Kasumi-1 (cell line): ENCODE measurements around the gene MTFMT.
"Not testable (repeated sequence)": the region's sequence is repeated elsewhere in the genome, so short reads cannot be mapped to it uniquely, and the experiment has no call there.

Experiments
- DNase-seq, 2 experiments: peaks; one replicate each; lab custom pipeline; 2025; lab: John Stamatoyannopoulos, UW

Gene MTFMT

GRCh38 chr15:65028921-65029735 lies at the start of gene MTFMT:
Gene MTFMT (minus strand): TSS chr15:65029639. CDS start chr15:65029613, 26 bp downstream.
- peak; percentile 69 to 74 for DNase-seq

- no peak for DNase-seq
Measured at GRCh38 chr15:65077981-65078352, 48.5 kb upstream of the MTFMT start.

GRCh38 chr15:65077291-65077980 lies 48.0 kb upstream of the MTFMT start:
- DNase-seq = no peak

- no peak for DNase-seq
Measured at GRCh38 chr15:65076486-65077290, 47.2 kb upstream of the MTFMT start, which contains the start of gene KBTBD13. Gene KBTBD13 (plus strand): TSS chr15:65076746. CDS start chr15:65076816, 70 bp downstream.

GRCh38 chr15:65075607-65076395 lies 46.4 kb upstream of the MTFMT start:
- not testable (repeated sequence) for DNase-seq

- not testable (repeated sequence) for DNase-seq
Measured at GRCh38 chr15:65074946-65075345, 45.5 kb upstream of the MTFMT start.

- no peak for DNase-seq
Measured at GRCh38 chr15:65072617-65073016, 43.2 kb upstream of the MTFMT start.

- DNase-seq = no peak
Measured at GRCh38 chr15:65072027-65072426, 42.6 kb upstream of the MTFMT start.

- no peak for DNase-seq
Measured at GRCh38 chr15:65071381-65071811, 42.0 kb upstream of the MTFMT start.

GRCh38 chr15:65069779-65070546 lies 40.5 kb upstream of the MTFMT start:
- no peak for DNase-seq

- no peak for DNase-seq
Measured at GRCh38 chr15:65069179-65069578, 39.7 kb upstream of the MTFMT start.

GRCh38 chr15:65068403-65068788 lies 39.0 kb upstream of the MTFMT start:
- no peak for DNase-seq

GRCh38 chr15:65067645-65068402 lies 38.4 kb upstream of the MTFMT start, which contains the start of gene RASL12:
Gene RASL12 (minus strand): TSS chr15:65067991. CDS start chr15:65067835, 156 bp downstream.
- DNase-seq = no peak

GRCh38 chr15:65067317-65067644 lies 37.8 kb upstream of the MTFMT start:
- no peak for DNase-seq

- DNase-seq = no peak
Measured at GRCh38 chr15:65066635-65067316, 37.3 kb upstream of the MTFMT start.

GRCh38 chr15:65066001-65066634 lies 36.7 kb upstream of the MTFMT start:
- DNase-seq = no peak

GRCh38 chr15:65062726-65063125 lies 33.3 kb upstream of the MTFMT start:
- no peak for DNase-seq

GRCh38 chr15:65062061-65062460 lies 32.6 kb upstream of the MTFMT start:
- DNase-seq = no peak
